ENCODE measurements around the gene PLA2G4D.

DNA sequence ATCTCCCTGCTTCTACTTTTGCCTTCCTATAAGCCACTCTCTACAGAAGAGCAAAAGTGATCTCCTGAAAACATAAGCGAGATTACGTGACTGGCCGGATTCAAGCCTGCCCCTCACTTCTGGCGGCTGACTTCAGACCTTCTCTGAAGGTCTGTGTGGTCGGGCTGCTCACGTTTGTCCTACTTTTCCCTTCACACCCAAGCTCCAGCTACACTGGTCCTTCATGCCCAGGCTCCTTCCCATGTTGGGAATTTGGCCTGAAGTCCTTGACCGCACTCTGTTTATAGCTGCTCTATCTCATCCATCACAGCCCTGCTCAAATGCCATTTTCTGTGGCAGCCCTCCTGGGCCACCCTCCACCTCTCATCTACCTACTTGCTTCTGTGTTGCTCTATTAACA is 66.8 kb downstream of the PLA2G4D start:
- TF ChIP-seq CTCF (IDR thresholded peaks at IDR 0.05; ENCODE audit: borderline replicate concordance, extremely low read depth, low read length, poor library complexity, severe bottlenecking) (no peak), EZH2 (IDR thresholded peaks at IDR 0.05; ENCODE audit: borderline replicate concordance, low read depth, low read length, severe bottlenecking) (no peak)

Measured in DND-41 (cell line).